Fibroblast of pulmonary artery (primary cell): Measurements from ENCODE around the gene SHFL.
A peak's percentile ranks its signal among the peaks of the same experiment; 100 is the strongest.

ENCODE experiments used
- DNase-seq: peaks from one replicate; pipeline ENCODE4 v3.0.0-alpha.2; 2010; ENCODE audit warnings: low read depth
- H3K4me3 ChIP-seq: replicated peaks from 2 replicates; pipeline ENCODE4 v1.5.1; 2011; ENCODE audit warnings: low read depth, mild to moderate bottlenecking, control low read depth, low read length, moderate library complexity
- CTCF ChIP-seq: IDR thresholded peaks from 2 replicates; pipeline ENCODE4 v1.5.1; 2011; ENCODE audit warnings: mild to moderate bottlenecking, control low read depth, low read length, inconsistent platforms; ENCODE audit errors: missing control alignments

Gene SHFL

GRCh38 chr19:10116866-10117616 lies 30.9 kb downstream of the SHFL start:
- H3K4me3 ChIP-seq, result no peak overlapping the region
- no peak for DNase-seq
- TF ChIP-seq CTCF, result no peak

- DNase-seq, result no peak
- peak overlapping the region; percentile 98 for H3K4me3 ChIP-seq
- TF ChIP-seq CTCF, result no peak
Measured at GRCh38 chr19:10118960-10119359, 32.8 kb downstream of the SHFL start.

GRCh38 chr19:10120538-10121189 lies 34.5 kb downstream of the SHFL start:
- DNase-seq, result peak; percentile 88
- TF ChIP-seq CTCF, result no peak
- H3K4me3 ChIP-seq, result peak overlapping the region; percentile 39

GRCh38 chr19:10122045-10122444 lies 35.9 kb downstream of the SHFL start:
- no peak overlapping the region for H3K4me3 ChIP-seq
- DNase-seq, result peak; percentile 31
- no peak for TF ChIP-seq CTCF

- TF ChIP-seq CTCF, result no peak
- no peak overlapping the region for H3K4me3 ChIP-seq
- no peak for DNase-seq
Measured at GRCh38 chr19:10124429-10124828, 38.3 kb downstream of the SHFL start.

- no peak for TF ChIP-seq CTCF
- no peak for DNase-seq
- no peak overlapping the region for H3K4me3 ChIP-seq
Measured at GRCh38 chr19:10126213-10126639, 40.1 kb downstream of the SHFL start.
